Astrocyte of the spinal cord (primary cell): ENCODE data around the gene ZNF236.

Experiments used
- DNase-seq: peaks from one replicate; pipeline ENCODE4 v3.0.0; 2011; ENCODE audit warnings: low read depth, low spot score
- H3K4me3 ChIP-seq: 2 replicates; pipeline ENCODE4 v1.5.1; 2011; ENCODE audit warnings: low read depth, mild to moderate bottlenecking, low read length, moderate library complexity
- CTCF ChIP-seq: IDR thresholded peaks from 2 replicates; pipeline ENCODE4 v1.5.1; 2012; ENCODE audit warnings: low read depth, mild to moderate bottlenecking, low read length, inconsistent platforms
- in situ Hi-C: cut with HindIII; loops from 2 replicates; pipeline ENCODE4 v1.10.0; 2017; ENCODE audit warnings: low sequenced_read_pairs

ZNF236 gene

GRCh38 chr18:76873713-76874112 is 51.4 kb downstream of the ZNF236 start:
- H3K4me3 ChIP-seq = no peak overlapping the region
- in situ Hi-C loops = no loop called here
- DNase-seq = no peak
- no peak for TF ChIP-seq CTCF

DNA sequence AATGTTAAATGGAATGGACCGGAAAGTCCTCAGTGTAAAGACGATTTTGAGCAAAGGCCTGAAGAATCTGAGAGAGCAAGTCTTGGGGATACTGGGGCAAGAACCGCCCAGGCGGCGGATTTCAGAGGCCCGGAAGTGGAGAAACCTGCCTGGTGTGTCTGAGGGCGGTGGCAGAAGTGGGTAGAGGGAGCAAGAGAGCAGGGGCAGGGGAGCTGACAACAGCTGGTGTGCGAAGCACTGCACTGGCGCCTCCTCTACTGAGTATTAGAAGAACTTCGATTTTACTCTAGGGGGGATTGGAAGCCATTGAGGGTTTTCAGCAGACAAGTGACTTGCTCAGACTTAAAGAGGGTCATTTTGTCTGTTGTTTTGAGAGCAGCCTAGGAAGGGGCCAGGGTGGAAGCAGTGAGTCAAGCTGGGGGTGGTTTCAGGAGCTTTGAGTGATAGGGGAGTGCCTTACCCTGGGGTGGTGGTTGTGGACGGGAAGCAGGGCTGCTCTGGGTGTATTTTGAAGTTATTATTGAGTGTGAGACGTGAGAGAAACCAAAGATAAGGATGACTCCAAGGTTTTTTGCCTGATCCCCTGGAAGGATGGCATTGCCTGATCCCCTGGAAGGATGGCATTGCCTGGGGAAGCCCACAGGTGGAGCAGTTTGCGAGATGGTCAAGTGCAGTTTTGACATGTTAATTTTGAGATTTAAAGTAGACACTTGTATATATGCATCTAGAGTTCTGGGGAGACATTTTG is 52.5 kb downstream of the ZNF236 start:
- TF ChIP-seq CTCF = no peak
- in situ Hi-C loops = no loop called here
- DNase-seq = no peak
- H3K4me3 ChIP-seq = no peak overlapping the region

DNA sequence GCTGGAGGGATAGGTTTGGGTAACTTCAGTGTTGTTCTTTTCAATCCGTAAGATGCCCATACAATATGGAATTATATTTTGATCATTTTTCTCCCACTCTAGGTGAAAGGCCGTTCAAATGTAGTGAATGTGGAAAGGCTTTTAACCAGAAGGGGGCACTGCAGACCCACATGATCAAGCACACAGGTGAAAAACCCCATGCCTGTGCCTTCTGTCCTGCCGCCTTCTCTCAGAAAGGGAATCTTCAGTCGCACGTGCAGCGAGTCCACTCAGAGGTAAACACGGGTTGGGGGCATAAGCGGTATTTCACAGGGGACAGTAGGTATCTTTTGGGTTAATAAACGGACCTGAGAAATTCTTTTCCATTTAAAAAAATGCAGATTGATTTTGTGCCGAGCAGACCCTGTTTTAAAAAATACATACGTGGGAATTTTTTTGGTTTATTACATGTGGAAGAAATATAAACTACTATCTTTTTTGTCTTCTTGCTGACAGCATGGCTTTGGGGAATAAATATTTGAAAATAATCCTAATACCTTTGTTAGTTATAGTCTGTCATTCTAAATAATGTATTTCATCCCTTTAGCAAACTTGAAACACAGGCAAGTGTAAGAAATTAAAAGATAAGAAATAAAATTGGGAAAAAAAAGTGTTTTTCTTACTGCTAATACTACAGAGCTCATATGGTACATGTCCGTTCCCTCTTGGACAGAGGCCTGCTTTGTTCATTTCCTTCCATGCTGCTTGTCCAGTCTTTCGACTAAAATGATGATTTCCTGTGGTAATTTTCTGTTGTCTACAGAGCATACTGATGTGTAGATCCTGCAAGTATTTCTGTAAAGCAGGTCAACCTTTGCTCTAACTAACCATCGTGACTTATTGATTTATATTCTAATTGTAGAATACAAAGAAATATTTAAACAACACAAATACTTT is 53.3 kb downstream of the ZNF236 start:
- DNase-seq = peak; percentile 32
- peak; percentile 69 for TF ChIP-seq CTCF
- in situ Hi-C loops = no loop called here
- H3K4me3 ChIP-seq = no peak overlapping the region

DNA sequence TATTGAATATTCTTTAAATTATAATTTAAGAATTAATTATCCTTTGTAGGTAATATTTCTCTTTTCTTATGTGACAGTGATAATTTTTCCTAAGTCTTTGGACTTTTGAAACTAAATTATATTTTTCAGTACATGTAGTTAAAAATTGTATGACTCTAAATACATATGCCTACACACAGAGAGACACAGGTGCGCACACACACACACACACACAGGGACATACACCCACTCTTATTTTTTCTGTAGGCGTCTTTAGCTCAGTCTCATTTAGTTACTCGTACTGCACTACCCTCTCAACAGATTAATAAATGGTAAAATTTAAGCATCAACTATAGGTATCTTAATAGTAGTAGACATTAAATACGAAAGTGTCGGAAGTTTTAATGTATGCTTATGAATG is 56.1 kb downstream of the ZNF236 start:
- no peak overlapping the region for H3K4me3 ChIP-seq
- in situ Hi-C loops = no loop called here
- DNase-seq = no peak
- no peak for TF ChIP-seq CTCF

- no peak for DNase-seq
- no peak overlapping the region for H3K4me3 ChIP-seq
- in situ Hi-C loops = no loop called here
- TF ChIP-seq CTCF = no peak
Measured at GRCh38 chr18:76880026-76880425, 57.7 kb downstream of the ZNF236 start.

DNA sequence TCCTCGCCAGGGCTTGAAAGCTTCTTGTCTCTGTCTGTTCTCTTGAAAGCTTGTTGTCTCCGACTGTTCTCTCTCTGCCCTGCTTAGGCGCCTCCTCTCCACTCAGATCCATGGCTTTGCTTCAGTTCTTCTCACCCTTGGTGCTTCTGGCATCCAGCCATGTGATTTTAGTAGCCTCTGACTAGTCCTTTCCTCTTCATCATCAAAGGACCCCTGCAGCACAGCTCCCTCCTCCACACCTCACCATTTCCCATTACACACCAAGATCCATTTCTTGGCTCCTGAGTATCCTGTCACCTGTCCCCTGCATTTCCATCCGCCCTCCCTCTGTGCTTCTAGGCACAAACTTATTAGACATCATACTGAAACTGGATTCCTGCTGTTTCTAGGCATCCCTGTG is 59.4 kb downstream of the ZNF236 start:
- peak; percentile 49 for DNase-seq
- TF ChIP-seq CTCF = no peak
- in situ Hi-C loops = no loop called here
- no peak overlapping the region for H3K4me3 ChIP-seq
